ENCODE results near the gene ZNF229. TPM values are rescaled to one million over a fixed set of nuclear protein-coding genes. Genes with fewer than 3 reads are reported as not detected.
"Not testable (repeated sequence)": the region's sequence is repeated elsewhere in the genome, so short reads cannot be mapped to it uniquely, and the experiment has no call there.

ZNF229 gene
- total RNA-seq, 1 experiment from 2014 or later = 4.0 TPM

DNA sequence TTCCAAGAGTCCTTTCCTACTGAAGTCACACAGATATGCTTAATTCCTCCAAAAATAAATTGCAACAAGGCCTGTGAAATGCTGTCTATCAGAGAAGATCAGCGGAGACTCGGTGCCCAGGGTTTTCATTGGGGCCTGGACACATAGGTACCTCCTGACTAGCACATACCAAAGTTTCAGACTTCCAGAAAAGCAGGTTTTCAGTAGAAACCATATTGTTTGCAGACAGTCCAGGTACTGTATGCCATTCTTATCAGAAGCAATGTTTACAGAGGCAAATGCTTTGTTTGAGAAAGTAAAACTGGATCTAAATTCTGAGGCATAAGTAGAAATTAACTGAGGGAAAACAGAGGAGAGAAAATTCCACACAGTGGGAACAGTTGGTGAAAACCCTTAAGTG, 12.8 kb downstream of the ZNF229 start:
- BruUV-seq (replicated peaks) = no TSS peak
- Mint-ChIP-seq H3K4me1 (ENCODE audit: low read depth, unreplicated experiment) (no peaks in the 10 kb centered on the region), H3K4me3 (ENCODE audit: low read depth, unreplicated experiment) (no peak overlapping the region), H3K27ac (ENCODE audit: unreplicated experiment) (no peak overlapping the region), H3K9me3 (ENCODE audit: low read depth, unreplicated experiment) (peaks cover 29% of the 10 kb centered on the region), H3K36me3 (ENCODE audit: insufficient read depth, unreplicated experiment) (peaks cover 3% of the 10 kb centered on the region), H3K27me3 (ENCODE audit: unreplicated experiment) (no peaks in the 10 kb centered on the region)
- CTCF ChIA-PET = no interaction called here
- intact Hi-C loops (cut with micrococcal nuclease; ENCODE audit: unreplicated experiment) = no loop called here
- DNase-seq = no peak
- no peak for TF ChIP-seq CTCF (IDR thresholded peaks at IDR 0.05; ENCODE audit: unreplicated experiment)

- Mint-ChIP-seq H3K36me3 (ENCODE audit: insufficient read depth, unreplicated experiment) (peaks cover 3% of the 10 kb centered on the region), H3K4me3 (ENCODE audit: low read depth, unreplicated experiment) (no peak overlapping the region), H3K9me3 (ENCODE audit: low read depth, unreplicated experiment) (peaks cover 32% of the 10 kb centered on the region), H3K4me1 (ENCODE audit: low read depth, unreplicated experiment) (no peaks in the 10 kb centered on the region), H3K27ac (ENCODE audit: unreplicated experiment) (no peak overlapping the region), H3K27me3 (ENCODE audit: unreplicated experiment) (no peaks in the 10 kb centered on the region)
- TF ChIP-seq CTCF (IDR thresholded peaks at IDR 0.05; ENCODE audit: unreplicated experiment) = no peak
- no TSS peak for BruUV-seq (replicated peaks)
- intact Hi-C loops (cut with micrococcal nuclease; ENCODE audit: unreplicated experiment) = no loop called here
- CTCF ChIA-PET = no interaction called here
- no peak for DNase-seq
Observed at GRCh38 chr19:44430956-44431355, 17.3 kb downstream of the ZNF229 start.

DNA sequence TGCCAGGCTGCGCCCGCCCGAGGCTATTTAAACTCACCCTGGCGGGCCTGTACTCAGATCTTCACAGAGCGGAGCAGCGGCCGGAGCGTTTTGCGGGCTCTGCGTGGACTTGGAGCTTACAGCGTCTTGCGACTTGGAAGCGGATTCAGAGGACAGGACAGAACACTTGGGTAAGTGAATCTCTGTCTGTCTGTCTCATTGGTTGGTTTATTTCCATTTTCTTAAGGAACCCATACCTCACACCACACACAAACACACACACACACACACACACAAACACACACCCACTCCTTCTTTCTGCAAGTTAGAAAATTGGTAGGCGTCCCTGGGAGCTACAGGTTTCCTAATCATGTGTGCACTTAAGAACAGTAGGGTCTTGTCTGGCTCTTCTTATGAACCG, 32.7 kb downstream of the ZNF229 start:
- intact Hi-C loops (cut with micrococcal nuclease; ENCODE audit: unreplicated experiment); BruUV-seq (replicated peaks); DNase-seq; H3K27ac Mint-ChIP-seq (ENCODE audit: unreplicated experiment); H3K36me3 Mint-ChIP-seq (ENCODE audit: insufficient read depth, unreplicated experiment); H3K4me3 Mint-ChIP-seq (ENCODE audit: low read depth, unreplicated experiment); H3K27me3 Mint-ChIP-seq (ENCODE audit: unreplicated experiment); CTCF ChIA-PET; H3K4me1 Mint-ChIP-seq (ENCODE audit: low read depth, unreplicated experiment): not testable (repeated sequence)
- peaks cover 12% of the 10 kb centered on the region for H3K9me3 Mint-ChIP-seq (ENCODE audit: low read depth, unreplicated experiment)

GRCh38 chr19:44401139-44402115, 46.8 kb downstream of the ZNF229 start, which contains the start of gene ZNF285:
Gene ZNF285 (minus strand): TSS chr19:44401608. CDS start chr19:44397213, 4,395 bp downstream.
- no peak for TF ChIP-seq CTCF (IDR thresholded peaks at IDR 0.05; ENCODE audit: unreplicated experiment)
- intact Hi-C loops (cut with micrococcal nuclease; ENCODE audit: unreplicated experiment) = loop anchor here (2.0 kb wide), 1 partner anchor 45 kb away; the partner anchor contains the start of gene ZNF112
- no peaks in the 10 kb centered on the region for H3K27me3 Mint-ChIP-seq (ENCODE audit: unreplicated experiment)
- H3K4me3 Mint-ChIP-seq (ENCODE audit: low read depth, unreplicated experiment) = peak within 1 kb of the TSS; percentile 76
- CTCF ChIA-PET = no interaction called here
- H3K4me1 Mint-ChIP-seq (ENCODE audit: low read depth, unreplicated experiment) = no peaks in the 10 kb centered on the region
- H3K36me3 Mint-ChIP-seq (ENCODE audit: insufficient read depth, unreplicated experiment) = peaks cover 11% of the 10 kb centered on the region
- BruUV-seq (replicated peaks) = TSS peak; percentile 50
- peak within 1 kb of the TSS; percentile 29 for H3K27ac Mint-ChIP-seq (ENCODE audit: unreplicated experiment)
- DNase-seq = peak; percentile 97
- H3K9me3 Mint-ChIP-seq (ENCODE audit: low read depth, unreplicated experiment) = peaks cover 12% of the 10 kb centered on the region

DNA sequence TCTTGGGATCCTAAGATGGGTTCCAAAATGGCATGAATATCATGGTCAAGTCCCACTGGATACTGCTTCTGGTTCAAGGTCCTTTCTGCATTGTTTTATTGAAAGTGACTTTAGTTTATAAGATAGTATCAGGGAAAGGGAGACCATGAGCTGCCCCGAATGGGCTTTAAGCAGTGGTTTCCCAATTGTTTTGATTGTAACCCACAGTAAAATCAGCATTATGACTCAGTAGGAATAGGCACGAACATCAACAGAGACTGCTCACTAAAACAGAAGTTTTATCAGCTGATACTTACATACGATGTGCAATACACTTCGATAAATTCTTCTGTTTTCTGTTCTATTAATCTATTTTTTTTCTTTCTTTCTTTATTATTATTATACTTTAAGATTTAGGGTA, 59.0 kb downstream of the ZNF229 start:
- H3K27me3 Mint-ChIP-seq (ENCODE audit: unreplicated experiment); H3K4me1 Mint-ChIP-seq (ENCODE audit: low read depth, unreplicated experiment); H3K36me3 Mint-ChIP-seq (ENCODE audit: insufficient read depth, unreplicated experiment); CTCF ChIA-PET; H3K27ac Mint-ChIP-seq (ENCODE audit: unreplicated experiment); DNase-seq; intact Hi-C loops (cut with micrococcal nuclease; ENCODE audit: unreplicated experiment); BruUV-seq (replicated peaks); H3K4me3 Mint-ChIP-seq (ENCODE audit: low read depth, unreplicated experiment): not testable (repeated sequence)
- H3K9me3 Mint-ChIP-seq (ENCODE audit: low read depth, unreplicated experiment) = peaks cover 17% of the 10 kb centered on the region

Other genes with a start within 250 kb of the ZNF229 start
- gene ZNF227, start 235.9 kb downstream of the ZNF229 start, total RNA-seq (2022) = 27.4 and 29.4 TPM in 2 replicates
- 3.9 and 4.8 TPM in 2 replicates for gene ZNF233, start 188.6 kb downstream of the ZNF229 start, total RNA-seq (2022)
- gene ZNF235, start 143.4 kb downstream of the ZNF229 start, total RNA-seq (2022) = 8.1 and 8.5 TPM in 2 replicates
- gene ZNF112, start 91.8 kb downstream of the ZNF229 start, total RNA-seq (2022) = 5.6 and 5.7 TPM in 2 replicates
- 5.8 and 6.5 TPM in 2 replicates for gene ZNF285, start 46.9 kb downstream of the ZNF229 start, total RNA-seq (2022)
- 12.7 TPM in 2 replicates for gene ZNF180, start 52.0 kb upstream of the ZNF229 start, total RNA-seq (2022)
- gene CEACAM20, start 81.2 kb upstream of the ZNF229 start, total RNA-seq (2022) = 0.17 and 0.28 TPM in 2 replicates
- gene IGSF23, start 165.1 kb upstream of the ZNF229 start, total RNA-seq (2022) = not detected in 2 replicates
- 176 and 215 TPM in 2 replicates for gene PVR, start 195.4 kb upstream of the ZNF229 start, total RNA-seq (2022)
- 66.2 and 67.8 TPM in 2 replicates for gene CEACAM19, start 223.0 kb upstream of the ZNF229 start, total RNA-seq (2022)